T-cell (primary cell): ENCODE data around the gene FCN1. TPM values are rescaled to one million over a fixed set of nuclear protein-coding genes. Genes with fewer than 3 reads are reported as not detected.

Experiments
- ATAC-seq, 4 experiments: fragments of 200-7000 bp in 3 of 4; fragments of 150-1000 bp in 1 of 4; cut with Tn5 transposase; replicated peaks in 1 of 4; 1 replicate in 3 of 4; 2 replicates in 1 of 4; pipeline ENCODE4 v1.10.0; 2021; ENCODE audit warnings: moderate library complexity in 3 of 4, mild to moderate bottlenecking in 2 of 4, moderate number of reproducible peaks in 1 of 4
- CTCF ChIA-PET, 2 donors: fragments of 300-600 bp; sonication (Branson Sonifier 250); formaldehyde crosslinking; loops; one replicate each; lab custom pipeline; 2022; ENCODE audit warnings: antibody characterized with exemption in 2 of 2; lab: Charles Lee
- POLR2A ChIA-PET, 2 donors: fragments of 300-600 bp; sonication (Branson Sonifier 250); formaldehyde crosslinking; loops; one replicate each; lab custom pipeline; 2022; ENCODE audit warnings: antibody characterized with exemption in 2 of 2; lab: Charles Lee
- DNase-seq, 35 experiments: peaks; one replicate each; pipeline versions ENCODE4 v3.0.0 to v3.0.0-alpha.2; 2013 to 2023
- H3K27ac ChIP-seq: one replicate; pipeline ENCODE4 v1.5.1; 2013; ENCODE audit warnings: low read length
- H3K27me3 ChIP-seq, 2 experiments: replicated peaks in 1 of 2; 1 replicate in 1 of 2; 2 replicates in 1 of 2; pipeline versions ENCODE4 v1.6.1 to v1.7.0; 2013; ENCODE audit warnings: low read length in 1 of 2, mixed read lengths in 1 of 2; ENCODE audit not compliant: control insufficient read depth in 2 of 2, insufficient read depth in 2 of 2; ENCODE audit errors: extremely low read depth in 1 of 2
- H3K36me3 ChIP-seq, 2 donors: 1 replicate in 1 of 2; 2 replicates in 1 of 2; pipeline versions ENCODE4 v1.6.1 to v1.7.0; 2013; ENCODE audit warnings: low read length in 1 of 2; ENCODE audit not compliant: control insufficient read depth in 2 of 2, insufficient read depth in 1 of 2; ENCODE audit errors: extremely low read depth in 1 of 2
- H3K4me1 ChIP-seq, 2 experiments: 1 replicate in 1 of 2; 2 replicates in 1 of 2; pipeline versions ENCODE4 v1.6.1 to v1.7.0; 2013; ENCODE audit warnings: low read length in 2 of 2, mixed read lengths in 1 of 2; ENCODE audit not compliant: insufficient read depth in 2 of 2, control insufficient read depth in 1 of 2; ENCODE audit errors: extremely low read depth in 1 of 2
- H3K4me3 ChIP-seq, 2 donors: 1 replicate in 1 of 2; 2 replicates in 1 of 2; pipeline versions ENCODE4 v1.5.1 to v1.7.0; 2013; ENCODE audit warnings: mild to moderate bottlenecking in 2 of 2, low read length in 1 of 2, moderate library complexity in 1 of 2; ENCODE audit not compliant: control insufficient read depth in 1 of 2; ENCODE audit errors: extremely low read depth in 1 of 2
- H3K9me3 ChIP-seq: 2 replicates; pipeline ENCODE4 v1.7.0; 2013
- H3K27ac Mint-ChIP-seq, 2 donors: one replicate each; pipeline ENCODE4 v1.8.0; 2020 to 2021; ENCODE audit warnings: mild to moderate bottlenecking in 2 of 2, mixed read lengths in 2 of 2
- H3K27me3 Mint-ChIP-seq, 2 donors: one replicate each; pipeline ENCODE4 v1.8.0; 2021 to 2022; ENCODE audit warnings: mixed read lengths in 2 of 2
- H3K36me3 Mint-ChIP-seq: one replicate; pipeline ENCODE4 v1.8.0; 2021; ENCODE audit warnings: mixed read lengths
- H3K4me1 Mint-ChIP-seq, 3 donors: one replicate each; pipeline ENCODE4 v1.8.0; 2020 to 2022; ENCODE audit warnings: mixed read lengths in 3 of 3, mild to moderate bottlenecking in 1 of 3
- H3K4me3 Mint-ChIP-seq, 3 donors: one replicate each; pipeline ENCODE4 v1.8.0; 2020 to 2022; ENCODE audit warnings: mild to moderate bottlenecking in 3 of 3, mixed read lengths in 3 of 3, moderate library complexity in 3 of 3
- H3K9me3 Mint-ChIP-seq, 3 donors: one replicate each; pipeline ENCODE4 v1.8.0; 2020 to 2022; ENCODE audit warnings: mixed read lengths in 3 of 3
- WGBS: methylation state at CpG from one replicate; pipeline ENCODE4 v1.1.5; 2013; ENCODE audit warnings: missing lambda C conversion rate; ENCODE audit not compliant: insufficient coverage; 5-methylcytosine and 5-hydroxymethylcytosine counted together
- total RNA-seq, 35 experiments: library from RNA in 6 of 35; stranded (reverse) in 6 of 35; fragments of 120-200 nt in 1 of 35; gene quantifications; one replicate each; pipeline versions ENCODE4 v1.2.1 to v1.2.4 and lab custom pipeline; 2013 to 2026

Gene FCN1
- total RNA-seq, 5 donors from 2014 or later (not counting 1 experiment from before 2014, with no cell fraction given) = 0.25 to 1.8 (median 0.55) TPM; not detected in 1

- DNase-seq = no peak
- H3K27me3 ChIP-seq = peaks cover 0 to 12% of the 10 kb centered on the region in 2 experiments
- no CpG with 5 or more reads among the region's 2 CpGs for WGBS
- H3K27ac ChIP-seq = no peak overlapping the region
- no peaks in the 10 kb centered on the region for H3K9me3 ChIP-seq
- H3K27ac Mint-ChIP-seq = no peak overlapping the region
- H3K27me3 Mint-ChIP-seq = peaks cover 10 to 25% of the 10 kb centered on the region in 2 donors
- no peaks in the 10 kb centered on the region for H3K4me1 ChIP-seq
- H3K4me3 ChIP-seq = no peak overlapping the region
- ChIA-PET POLR2A (no interaction called here), CTCF (no interaction called here)
- H3K36me3 ChIP-seq = no peaks in the 10 kb centered on the region
- H3K4me1 Mint-ChIP-seq = no peaks in the 10 kb centered on the region
- peaks cover 7 to 12% (median 10%) of the 10 kb centered on the region in 3 donors for H3K9me3 Mint-ChIP-seq
- H3K4me3 Mint-ChIP-seq = no peak overlapping the region
- no peak for ATAC-seq
- no peaks in the 10 kb centered on the region for H3K36me3 Mint-ChIP-seq
Observed at GRCh38 chr9:134898319-134898718, 19.4 kb downstream of the FCN1 start.

- no peaks in the 10 kb centered on the region for H3K4me1 ChIP-seq
- ChIA-PET CTCF (no interaction called here), POLR2A (no interaction called here)
- ATAC-seq (no peak), DNase-seq (no peak)
- no peak overlapping the region for H3K4me3 ChIP-seq
- no peaks in the 10 kb centered on the region for H3K9me3 ChIP-seq
- H3K36me3 ChIP-seq = no peaks in the 10 kb centered on the region
- H3K4me1 Mint-ChIP-seq = no peaks in the 10 kb centered on the region
- peaks cover 7 to 12% (median 10%) of the 10 kb centered on the region in 3 donors for H3K9me3 Mint-ChIP-seq
- H3K27me3 ChIP-seq = peaks cover 0 to 15% of the 10 kb centered on the region in 2 experiments
- peaks cover 10 to 28% of the 10 kb centered on the region in 2 donors for H3K27me3 Mint-ChIP-seq
- H3K27ac Mint-ChIP-seq = no peak overlapping the region
- no peak overlapping the region for H3K4me3 Mint-ChIP-seq
- no CpG with 5 or more reads among the region's 2 CpGs for WGBS
- H3K36me3 Mint-ChIP-seq = no peaks in the 10 kb centered on the region
- H3K27ac ChIP-seq = no peak overlapping the region
Observed at GRCh38 chr9:134897584-134898170, 20.0 kb downstream of the FCN1 start.

GRCh38 chr9:134896834-134897583 lies 20.7 kb downstream of the FCN1 start:
- no peak for ATAC-seq
- Histone ChIP-seq H3K9me3 (no peaks in the 10 kb centered on the region), H3K4me3 (no peak overlapping the region), H3K36me3 (no peaks in the 10 kb centered on the region), H3K27me3 (peaks cover 0 to 22% of the 10 kb centered on the region in 2 experiments), H3K4me1 (no peaks in the 10 kb centered on the region), H3K27ac (no peak overlapping the region)
- ChIA-PET CTCF (no interaction called here), POLR2A (no interaction called here)
- WGBS = 84% methylated on average over 9 of the region's 14 CpGs
- no peaks in the 10 kb centered on the region for H3K4me1 Mint-ChIP-seq
- no peak for DNase-seq
- peaks cover 7 to 12% (median 10%) of the 10 kb centered on the region in 3 donors for H3K9me3 Mint-ChIP-seq
- peaks cover 10 to 32% of the 10 kb centered on the region in 2 donors for H3K27me3 Mint-ChIP-seq
- H3K4me3 Mint-ChIP-seq = no peak overlapping the region
- H3K36me3 Mint-ChIP-seq = no peaks in the 10 kb centered on the region
- H3K27ac Mint-ChIP-seq = no peak overlapping the region

- no peak overlapping the region for H3K27ac Mint-ChIP-seq
- H3K4me1 Mint-ChIP-seq = no peaks in the 10 kb centered on the region
- no peak for DNase-seq
- no peak overlapping the region for H3K4me3 ChIP-seq
- H3K36me3 Mint-ChIP-seq = no peaks in the 10 kb centered on the region
- CTCF ChIA-PET = no interaction called here
- 77% methylated on average over 12 of the region's 14 CpGs for WGBS
- H3K27ac ChIP-seq = no peak overlapping the region
- no peak for ATAC-seq
- no peaks in the 10 kb centered on the region for H3K4me1 ChIP-seq
- H3K9me3 ChIP-seq = no peaks in the 10 kb centered on the region
- peaks cover 10 to 38% of the 10 kb centered on the region in 2 donors for H3K27me3 Mint-ChIP-seq
- no peak overlapping the region for H3K4me3 Mint-ChIP-seq
- H3K27me3 ChIP-seq = peaks cover 0 to 30% of the 10 kb centered on the region in 2 experiments
- H3K36me3 ChIP-seq = no peaks in the 10 kb centered on the region
- peaks cover 7 to 12% (median 10%) of the 10 kb centered on the region in 3 donors for H3K9me3 Mint-ChIP-seq
- POLR2A ChIA-PET = no interaction called here
Observed at GRCh38 chr9:134895908-134896833, 21.5 kb downstream of the FCN1 start.

- H3K4me3 Mint-ChIP-seq = no peak overlapping the region
- no peaks in the 10 kb centered on the region for H3K9me3 ChIP-seq
- peaks cover 10 to 40% of the 10 kb centered on the region in 2 donors for H3K27me3 Mint-ChIP-seq
- H3K27ac ChIP-seq = no peak overlapping the region
- no peak for DNase-seq
- no peak for ATAC-seq
- H3K9me3 Mint-ChIP-seq = peaks cover 7 to 12% (median 10%) of the 10 kb centered on the region in 3 donors
- H3K27ac Mint-ChIP-seq = no peak overlapping the region
- H3K27me3 ChIP-seq = peaks cover 0 to 31% of the 10 kb centered on the region in 2 experiments
- no peaks in the 10 kb centered on the region for H3K36me3 ChIP-seq
- H3K4me1 ChIP-seq = no peaks in the 10 kb centered on the region
- ChIA-PET POLR2A (no interaction called here), CTCF (no interaction called here)
- no peaks in the 10 kb centered on the region for H3K36me3 Mint-ChIP-seq
- 57% methylated on average over 2 of the region's 2 CpGs for WGBS
- no peaks in the 10 kb centered on the region for H3K4me1 Mint-ChIP-seq
- no peak overlapping the region for H3K4me3 ChIP-seq
Observed at GRCh38 chr9:134895567-134895907, 22.2 kb downstream of the FCN1 start.

GRCh38 chr9:134895097-134895496 lies 22.6 kb downstream of the FCN1 start:
- no peak overlapping the region for H3K27ac ChIP-seq
- DNase-seq = no peak
- 70% methylated on average over 3 of the region's 3 CpGs for WGBS
- no peak for ATAC-seq
- no peaks in the 10 kb centered on the region for H3K36me3 ChIP-seq
- peaks cover 0 to 31% of the 10 kb centered on the region in 2 experiments for H3K27me3 ChIP-seq
- Mint-ChIP-seq H3K36me3 (no peaks in the 10 kb centered on the region), H3K4me3 (no peak overlapping the region), H3K27me3 (peaks cover 10 to 40% of the 10 kb centered on the region in 2 donors), H3K27ac (no peak overlapping the region), H3K4me1 (no peaks in the 10 kb centered on the region), H3K9me3 (peaks cover 7 to 12% (median 10%) of the 10 kb centered on the region in 3 donors)
- H3K9me3 ChIP-seq = no peaks in the 10 kb centered on the region
- H3K4me3 ChIP-seq = no peak overlapping the region
- POLR2A ChIA-PET = no interaction called here
- no peaks in the 10 kb centered on the region for H3K4me1 ChIP-seq
- CTCF ChIA-PET = no interaction called here
